HG03095 (cell line): Measurements from ENCODE around the gene ALDH1A3.

Experiments used
- ATAC-seq: cut with Tn5 transposase; IDR thresholded peaks from one replicate; pipeline ENCODE4 v1.9.1; 2021; ENCODE audit warnings: moderate library complexity; ENCODE audit not compliant: unreplicated experiment

ALDH1A3 gene

DNA sequence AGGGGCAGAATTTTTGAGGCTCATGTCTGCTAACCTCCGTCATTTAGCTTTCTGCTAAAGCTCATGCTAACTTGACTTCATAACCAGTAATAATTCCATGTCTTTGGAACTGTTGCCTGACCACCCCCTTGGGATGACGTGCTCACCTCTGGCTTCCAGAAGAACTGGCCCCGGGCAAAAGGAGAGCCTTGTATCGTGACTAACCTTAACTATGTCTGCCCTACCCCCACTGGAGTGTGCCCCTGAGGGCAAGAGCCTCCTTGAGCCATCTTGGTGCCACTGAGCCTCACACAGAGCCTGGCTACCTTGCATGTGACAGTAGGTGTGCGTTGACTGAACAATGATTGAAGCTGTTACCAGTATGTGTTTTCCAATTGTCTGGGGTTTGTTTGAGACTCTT, 44.3 kb downstream of the ALDH1A3 start:
- ATAC-seq, result no peak

DNA sequence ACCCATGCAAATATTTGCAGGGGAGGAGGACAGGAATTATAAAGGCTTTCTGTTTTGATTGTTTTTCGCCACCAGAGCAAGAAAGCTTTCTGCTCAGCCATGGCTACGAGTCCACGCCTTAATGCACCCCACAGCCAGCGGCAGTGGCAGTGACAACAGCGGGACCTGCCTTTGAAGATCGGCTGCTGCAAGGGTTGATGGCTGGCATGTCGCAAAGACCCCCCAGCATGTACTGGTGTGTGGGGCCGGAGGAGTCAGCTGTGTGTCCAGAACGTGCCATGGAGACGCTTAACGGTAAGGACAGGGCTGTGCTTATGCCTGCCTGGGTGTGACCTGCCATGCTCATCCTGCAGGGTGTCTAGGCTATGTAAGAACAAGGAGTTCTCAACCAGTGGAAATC, 44.8 kb downstream of the ALDH1A3 start:
- ATAC-seq, result no peak

DNA sequence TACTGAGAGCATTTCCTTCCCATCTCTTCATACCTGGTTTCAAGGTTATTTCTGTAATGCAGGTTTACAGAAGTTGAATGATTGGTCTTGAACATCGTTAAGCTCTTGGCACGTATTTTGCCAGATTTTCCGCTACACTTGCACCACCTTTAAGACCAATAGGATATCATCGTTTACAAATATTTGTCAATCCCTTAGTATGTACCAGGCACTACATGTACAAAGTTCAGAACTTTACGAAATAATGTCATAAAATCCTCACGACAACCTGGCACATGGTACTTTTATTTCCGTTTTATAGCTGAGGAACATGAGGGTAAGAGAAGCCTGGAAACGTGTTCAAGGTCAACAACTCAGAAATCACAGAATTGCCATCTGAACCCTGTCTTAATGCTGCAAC, 45.8 kb downstream of the ALDH1A3 start:
- ATAC-seq, result no peak

DNA sequence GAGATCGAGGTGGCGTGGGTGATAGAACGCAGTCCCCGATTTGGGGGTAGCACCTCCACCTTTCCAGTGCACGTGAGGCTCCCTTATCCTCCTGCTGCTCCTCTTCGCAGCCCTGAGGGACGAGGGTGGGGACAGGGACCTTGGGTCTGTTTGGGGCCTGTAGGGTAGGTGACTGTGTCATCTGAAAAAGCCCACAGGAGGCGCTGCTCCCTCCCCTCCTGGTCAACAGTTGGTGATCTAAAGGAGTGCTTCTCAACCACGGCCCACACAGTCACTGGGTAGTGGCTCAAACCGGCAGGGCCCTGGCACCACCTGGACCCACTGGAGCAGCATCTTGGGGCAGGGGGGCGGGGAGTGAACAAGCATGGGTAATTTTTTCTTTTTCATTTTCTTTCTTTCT, 46.6 kb downstream of the ALDH1A3 start:
- no peak for ATAC-seq

DNA sequence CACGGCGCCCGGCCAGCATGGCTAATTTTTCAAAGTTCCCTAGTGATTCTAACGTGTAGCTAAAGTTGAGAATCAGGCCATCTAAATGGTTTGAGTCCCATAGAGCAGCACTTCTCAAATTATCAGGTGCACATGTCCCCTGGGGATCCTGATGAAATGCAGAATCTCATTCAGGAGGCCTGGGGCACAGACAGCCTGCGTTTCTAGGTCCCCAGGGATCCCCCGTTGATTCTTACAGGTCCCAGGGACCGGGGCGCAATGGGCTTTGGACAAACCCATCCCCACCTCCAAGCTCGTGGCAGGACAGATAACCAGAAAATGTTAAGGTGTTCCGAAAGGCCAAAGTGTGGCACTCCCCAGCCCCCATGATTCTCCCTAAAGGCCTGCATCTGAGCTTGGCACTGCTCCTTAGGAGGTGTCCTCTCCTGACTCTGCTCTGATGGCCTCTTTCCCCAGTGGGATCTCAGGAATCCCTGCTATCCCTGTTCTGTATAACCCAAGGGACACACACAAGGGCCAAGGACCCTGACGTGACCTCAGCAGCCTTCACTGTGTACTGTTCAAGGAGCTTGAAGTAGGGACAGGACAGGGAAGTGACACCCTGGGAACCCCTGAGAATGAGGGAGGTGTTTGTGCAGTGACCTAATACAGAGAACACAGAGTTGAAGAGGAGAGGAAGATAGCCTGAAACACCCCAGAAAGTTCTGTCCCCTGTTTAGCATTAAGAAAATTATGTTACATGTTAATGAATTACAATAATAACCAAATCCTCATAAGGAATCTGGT, 47.5 kb downstream of the ALDH1A3 start:
- ATAC-seq, result peak; percentile 28

DNA sequence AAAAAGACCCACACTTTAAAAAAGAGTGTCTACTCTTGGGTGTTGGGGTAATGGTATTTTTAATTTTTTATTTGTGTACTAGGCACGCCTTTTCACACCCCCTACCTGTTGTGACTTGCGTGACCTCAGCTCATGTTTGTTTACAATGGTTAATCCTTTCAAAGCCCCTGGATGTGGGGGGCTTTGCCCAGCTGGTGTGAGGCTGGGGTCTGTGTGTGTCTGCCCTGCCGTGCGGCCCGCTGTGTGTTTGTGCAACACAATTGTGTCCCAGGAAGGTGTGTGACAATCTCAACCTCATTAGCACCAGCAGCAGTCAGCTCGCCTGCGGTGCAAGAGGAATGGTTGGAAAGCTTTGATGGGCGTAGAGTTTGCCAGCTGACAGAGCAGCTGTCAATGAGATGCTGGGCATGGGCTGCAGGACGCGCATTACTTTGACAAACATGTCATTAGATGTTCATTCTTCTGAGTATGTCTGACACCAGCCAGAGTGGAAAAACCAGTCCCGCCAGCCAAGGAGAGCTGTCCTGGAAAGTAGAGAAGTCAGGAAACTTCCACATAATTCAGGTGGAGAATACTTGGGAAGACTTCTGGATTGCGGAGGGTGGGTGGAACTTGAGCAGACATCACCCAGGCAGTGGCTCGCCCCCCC, 49.1 kb downstream of the ALDH1A3 start:
- ATAC-seq, result no peak

DNA sequence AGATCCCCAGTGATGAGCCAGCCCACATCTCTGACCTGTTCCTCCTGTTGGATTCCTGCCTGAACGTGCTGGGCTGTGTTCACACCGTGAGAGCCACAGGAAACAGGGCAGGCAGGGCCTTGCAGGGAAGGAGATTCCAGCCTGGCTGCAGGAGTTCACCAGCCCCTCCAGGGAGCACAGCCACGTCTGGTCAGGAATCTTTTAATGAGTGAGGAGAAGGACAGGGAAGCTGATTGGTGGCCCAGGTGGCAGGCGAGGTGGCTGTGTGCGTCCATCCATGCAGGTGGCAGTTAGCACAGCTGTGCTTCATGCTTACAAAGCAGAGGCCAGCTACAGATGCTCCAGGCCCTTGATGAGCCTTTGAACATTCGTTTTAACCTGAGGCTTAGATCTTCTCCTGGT, 50.0 kb downstream of the ALDH1A3 start:
- no peak for ATAC-seq

DNA sequence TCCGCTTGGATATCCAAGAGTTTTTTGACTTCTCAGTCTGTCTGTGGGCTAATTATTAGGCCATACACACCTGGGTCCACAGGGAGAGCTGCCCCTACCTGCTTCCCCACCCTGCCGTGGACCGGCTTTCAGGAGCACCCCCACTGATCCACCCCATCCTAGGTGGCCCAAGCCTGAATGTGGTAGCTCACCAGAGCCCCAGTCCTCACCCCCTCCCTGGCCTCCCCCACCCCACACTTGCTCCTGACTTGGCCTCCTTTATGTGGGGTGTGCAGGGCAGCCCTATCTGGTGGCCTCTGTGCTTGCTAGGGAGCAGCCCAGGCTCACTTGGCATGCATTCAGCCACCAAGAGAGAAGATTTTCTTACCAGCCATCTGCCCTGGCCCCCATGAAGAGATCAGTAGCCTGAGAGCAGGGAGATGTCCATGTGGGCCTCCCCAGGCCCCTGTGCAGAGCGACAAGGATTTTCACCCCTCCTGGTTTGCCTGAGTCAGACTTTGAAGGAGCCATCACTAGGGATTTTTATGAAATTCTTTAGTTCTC, 50.7 kb downstream of the ALDH1A3 start:
- no peak for ATAC-seq

DNA sequence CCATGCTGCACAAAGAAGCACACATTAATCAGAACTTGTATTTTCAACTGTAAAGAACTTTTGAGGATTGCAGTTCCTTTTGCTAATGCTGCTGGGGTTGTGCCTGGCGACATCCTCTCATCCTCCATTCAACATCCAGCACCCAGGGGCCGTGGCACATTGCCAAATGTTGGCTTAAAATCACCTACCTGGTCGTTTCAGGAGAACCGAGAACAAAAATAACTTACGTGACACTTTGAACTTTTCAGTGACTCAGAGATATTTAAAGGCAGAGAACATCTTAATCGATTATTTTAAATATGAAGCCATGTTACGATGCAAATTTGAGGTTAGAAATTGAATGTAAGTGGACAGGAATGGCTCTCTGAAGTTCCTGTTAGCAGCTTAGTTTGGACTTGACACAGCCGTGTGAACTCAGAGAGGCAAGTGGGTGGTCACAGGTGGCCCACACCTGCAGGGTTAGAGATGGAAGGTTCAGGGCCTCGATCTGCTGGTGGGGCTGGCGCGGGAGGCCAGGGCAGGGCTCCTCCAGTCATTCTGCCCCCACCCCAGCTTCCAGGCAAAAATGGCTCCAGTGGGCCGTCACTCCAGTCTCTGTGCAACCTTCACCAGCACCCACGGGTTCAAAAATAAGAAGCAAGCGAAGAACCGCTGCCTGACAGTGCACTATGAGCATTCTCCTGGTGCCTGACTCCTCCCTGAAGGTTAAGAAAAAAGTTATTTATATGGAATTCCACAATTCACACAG, 51.7 kb downstream of the ALDH1A3 start:
- peak; percentile 55 for ATAC-seq

DNA sequence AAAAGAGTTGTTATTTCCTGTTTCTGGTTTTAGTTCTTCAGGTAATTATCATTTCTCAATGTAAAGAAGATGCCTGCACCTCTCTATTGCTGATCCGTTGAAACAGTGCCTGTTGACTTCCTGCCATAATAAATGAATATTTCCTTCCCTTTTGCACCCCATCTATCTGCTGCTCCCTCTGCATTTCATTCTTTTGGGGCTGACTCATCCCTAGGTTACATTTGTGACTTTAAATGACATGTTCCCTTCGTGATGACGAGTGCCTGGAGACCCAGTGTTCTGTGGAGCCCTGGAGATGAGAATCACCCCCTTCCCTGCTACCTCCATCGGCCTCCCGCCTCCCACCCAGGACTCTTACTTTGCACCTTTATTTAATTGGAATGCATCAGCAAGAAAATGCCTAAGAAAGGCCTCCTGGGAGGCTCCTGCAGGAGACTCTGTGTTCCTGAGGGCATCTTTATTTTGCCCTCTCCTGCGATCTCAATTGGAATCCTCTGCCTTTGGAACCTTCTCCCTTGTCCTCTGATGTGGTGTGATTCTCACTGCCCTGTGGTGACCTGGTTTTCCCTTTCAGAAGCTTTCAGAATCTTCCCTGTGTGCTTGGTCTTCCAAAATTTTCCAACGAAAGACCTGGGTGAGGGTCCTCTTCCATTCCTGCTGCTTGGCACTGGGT, 53.2 kb downstream of the ALDH1A3 start:
- no peak for ATAC-seq

DNA sequence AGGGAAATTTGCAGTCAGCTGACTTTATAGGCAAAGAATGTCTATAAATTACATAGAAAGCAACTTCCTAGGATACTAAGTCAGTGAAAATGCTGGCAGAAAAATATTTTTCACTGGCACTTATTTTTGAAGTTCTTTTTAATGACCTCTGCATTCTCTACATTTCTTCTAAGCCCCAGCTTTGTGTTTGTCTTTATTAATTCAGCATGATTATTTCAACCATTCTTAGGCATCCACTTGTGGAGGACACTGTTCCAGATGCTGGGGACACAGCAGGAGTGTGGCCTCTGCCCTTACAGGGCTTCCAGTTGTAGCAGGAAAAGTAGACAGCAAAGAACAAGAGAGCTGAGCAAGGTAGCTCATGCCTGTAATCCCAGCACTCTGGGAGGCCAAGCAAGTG, 54.5 kb downstream of the ALDH1A3 start:
- ATAC-seq, result no peak

DNA sequence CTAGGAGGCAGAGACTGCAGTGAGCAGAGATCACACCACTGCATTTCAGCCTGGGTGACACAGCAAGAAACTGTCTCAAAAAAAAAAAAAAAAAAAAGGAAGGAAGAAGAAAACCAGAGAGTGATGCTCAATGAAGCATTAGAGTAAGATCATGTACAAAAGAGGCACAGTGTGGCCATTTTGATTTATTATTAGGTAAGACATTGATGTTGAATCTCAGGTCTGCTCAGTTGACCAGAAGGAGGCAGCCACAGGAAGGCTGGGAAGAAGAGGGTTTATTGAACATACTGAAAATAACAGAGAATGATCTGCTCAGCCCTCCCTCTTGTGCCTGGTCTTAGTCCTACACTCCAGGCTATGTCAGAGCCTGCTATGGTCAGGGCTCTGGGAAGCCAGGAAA, 55.1 kb downstream of the ALDH1A3 start:
- no peak for ATAC-seq

DNA sequence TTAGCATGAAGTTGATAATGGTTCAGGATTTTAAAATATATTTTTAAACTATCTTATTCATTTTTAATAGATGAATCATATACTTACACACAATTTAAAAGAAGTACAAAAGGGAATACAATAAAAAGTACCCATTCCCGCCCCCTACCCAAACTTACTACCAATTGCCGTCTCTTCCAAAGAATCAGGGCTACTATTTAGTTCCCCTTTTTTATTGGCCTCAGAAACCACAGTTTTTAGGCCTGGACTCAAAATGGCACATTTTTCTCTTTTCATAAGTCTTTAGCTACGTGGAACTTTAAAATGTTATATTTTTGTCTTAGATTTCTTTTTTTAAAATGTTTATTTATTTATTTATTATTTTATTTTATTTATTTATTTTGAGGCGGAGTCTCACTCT, 57.5 kb downstream of the ALDH1A3 start:
- no peak for ATAC-seq

DNA sequence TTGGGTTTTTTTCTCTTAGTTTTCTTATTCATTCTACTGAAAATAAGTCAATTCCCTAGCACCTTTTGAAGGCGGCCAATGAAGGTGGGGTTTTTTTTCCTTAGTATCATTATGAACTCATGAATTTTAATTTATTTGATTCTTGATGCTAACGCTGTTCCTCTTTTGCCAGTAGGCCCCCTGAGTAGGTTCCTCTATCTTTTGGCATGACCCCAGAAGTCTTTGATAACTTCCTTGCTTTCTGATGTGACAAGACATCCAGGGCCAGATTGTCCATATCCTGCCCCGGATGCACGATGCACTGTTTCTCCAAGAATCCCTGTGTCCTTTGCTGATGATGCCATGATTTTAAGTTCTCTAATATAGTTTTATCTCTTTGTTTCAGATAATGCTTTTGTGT, 60.2 kb downstream of the ALDH1A3 start:
- ATAC-seq, result no peak

DNA sequence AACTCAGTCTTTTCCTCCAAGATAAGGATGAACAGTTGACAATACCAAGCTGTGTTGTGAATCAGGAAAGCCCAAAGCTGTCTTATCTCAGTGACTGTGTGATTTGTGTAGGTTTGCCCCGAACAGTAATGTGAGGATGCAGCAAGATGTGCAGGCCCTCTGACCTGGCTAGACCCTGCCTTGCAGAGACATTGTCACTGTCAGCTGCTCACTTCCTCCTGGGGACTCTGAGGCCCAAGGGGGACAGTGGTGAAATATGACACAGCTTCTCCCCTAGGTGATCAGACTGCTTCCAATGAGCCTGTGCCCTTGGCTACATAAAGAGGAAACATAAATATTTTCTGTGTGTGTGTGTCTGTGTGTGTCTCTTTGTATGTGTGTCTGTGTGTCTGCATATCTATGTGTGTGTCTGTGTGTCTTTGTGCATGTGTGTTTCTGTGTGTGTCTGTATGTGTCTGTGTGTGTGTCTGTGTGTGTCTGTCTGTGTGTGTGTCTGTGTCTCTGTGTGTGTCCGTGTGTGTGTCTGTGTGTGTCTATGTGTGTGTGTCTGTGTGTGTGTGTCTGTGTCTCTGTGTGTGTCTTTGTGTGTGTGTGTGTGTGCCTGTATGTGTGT, 61.2 kb downstream of the ALDH1A3 start:
- peak; percentile 73 for ATAC-seq

DNA sequence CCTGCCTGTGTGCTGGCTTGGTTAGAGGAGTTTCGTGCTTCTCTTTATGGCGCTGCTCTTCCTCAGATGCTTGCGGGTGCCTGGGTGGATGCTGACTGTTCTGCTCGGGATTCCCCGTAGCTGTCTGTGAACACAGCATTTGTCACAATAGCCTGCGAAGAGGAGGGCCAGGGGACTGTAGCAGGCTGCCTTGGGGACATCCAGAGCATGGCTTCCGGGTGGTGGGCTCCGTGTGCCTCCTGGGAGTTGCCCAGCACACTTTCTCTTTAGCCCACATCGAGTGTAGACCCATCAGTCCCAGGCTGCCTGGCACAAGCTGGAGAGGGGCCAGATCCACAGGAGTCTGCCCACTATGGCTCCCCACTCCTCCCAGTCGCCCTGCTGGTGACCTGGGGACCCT, 61.9 kb downstream of the ALDH1A3 start:
- ATAC-seq, result peak; percentile 62

DNA sequence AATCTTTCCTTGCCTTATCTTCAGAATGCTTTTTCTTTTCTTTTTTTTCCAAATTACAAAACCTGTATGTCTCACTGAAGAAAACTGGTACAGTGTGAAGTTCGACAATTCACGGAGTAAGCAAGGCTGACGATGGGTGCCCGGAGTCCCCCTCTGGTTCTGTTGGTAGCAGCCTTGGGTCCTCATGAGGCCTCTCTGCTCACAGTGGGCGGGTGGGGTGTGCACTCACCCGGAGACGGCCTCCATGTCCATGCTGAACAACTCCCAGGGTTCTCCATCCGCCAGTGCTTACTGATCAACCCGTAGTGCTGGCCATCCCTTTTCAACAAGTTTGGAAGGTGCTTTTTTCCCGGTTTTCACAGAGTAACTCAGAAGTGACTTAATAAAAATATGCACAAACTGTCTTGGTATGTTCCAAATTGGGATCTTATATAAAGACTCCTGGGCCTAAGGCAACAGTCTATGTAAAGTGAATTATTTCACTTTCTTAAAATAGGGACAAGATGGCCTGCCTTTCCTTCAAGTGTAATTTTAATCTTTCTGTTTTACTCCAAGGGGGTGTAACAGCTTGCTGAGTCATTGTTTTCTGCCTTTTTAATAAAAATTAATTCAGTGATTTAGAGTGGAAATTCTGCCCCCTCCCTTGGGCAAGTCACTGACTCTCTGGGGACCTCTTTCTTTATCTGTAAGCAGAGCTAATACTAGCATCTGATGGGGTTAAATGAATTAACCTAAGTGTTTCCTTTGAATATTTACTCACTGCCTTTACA, 63.2 kb downstream of the ALDH1A3 start:
- no peak for ATAC-seq

DNA sequence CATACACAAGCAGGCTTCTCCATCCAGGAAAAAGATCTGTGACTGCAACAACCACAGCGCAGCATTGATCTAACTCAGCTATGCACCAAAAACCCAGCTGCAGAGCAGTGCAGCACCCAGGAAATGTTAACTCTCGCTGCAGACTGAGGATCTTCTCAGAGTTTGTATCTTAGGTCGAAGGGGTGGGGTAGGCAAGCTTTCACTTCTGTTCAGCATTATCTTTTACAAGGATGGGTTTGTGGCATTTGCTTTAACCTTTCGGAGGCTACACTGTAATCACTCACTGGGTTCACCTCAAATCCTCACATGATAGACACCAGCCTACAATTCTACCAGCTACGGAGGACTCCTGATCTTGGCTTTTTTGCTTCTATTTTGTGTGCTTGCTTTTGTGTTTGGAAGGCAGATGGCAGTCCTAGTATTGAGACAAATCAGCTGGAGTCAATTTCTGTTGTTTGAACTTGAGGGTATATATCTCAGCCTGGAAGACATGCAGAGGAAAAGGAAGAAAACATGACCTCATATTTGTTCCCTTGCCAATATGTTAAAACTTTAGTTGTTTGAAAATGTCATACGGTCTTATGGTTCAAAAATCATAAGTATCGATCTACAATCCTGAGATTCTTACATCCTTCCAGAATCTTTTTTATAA, 64.7 kb downstream of the ALDH1A3 start:
- ATAC-seq, result no peak

DNA sequence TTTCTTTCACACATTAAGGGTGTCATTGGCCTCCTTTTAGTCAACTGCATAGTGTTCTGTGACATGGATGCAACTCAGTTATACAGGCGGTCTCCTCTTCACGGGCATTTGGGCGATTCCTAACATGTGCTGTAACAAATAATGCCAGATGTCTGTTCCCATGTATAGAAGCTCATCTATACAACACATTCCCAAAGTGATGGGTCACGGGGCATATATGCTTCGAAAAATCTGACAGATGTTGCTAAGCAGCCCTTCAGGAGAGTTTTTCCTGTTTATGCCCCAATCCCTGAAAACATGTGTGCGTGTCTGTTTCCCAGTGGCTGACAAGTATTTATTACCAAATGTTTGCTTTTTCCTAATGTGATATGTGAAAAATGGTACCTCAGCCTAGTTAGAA, 65.4 kb downstream of the ALDH1A3 start:
- ATAC-seq, result no peak
